Left lung (tissue), 10 donors: ENCODE results near the gene CCDC198. TPM values are rescaled to one million over a fixed set of nuclear protein-coding genes. Genes with fewer than 3 reads are reported as not detected.
A peak's percentile ranks its signal among the peaks of the same experiment; 100 is the strongest.

Experiments
- ATAC-seq: fragments of 200-7000 bp; cut with Tn5 transposase; one replicate; pipeline ENCODE4 v1.9.1; 2020; ENCODE audit warnings: moderate library complexity
- DNase-seq, 4 donors: peaks; one replicate each; pipeline ENCODE4 v3.0.0-alpha.2; 2013 to 2020
- H3K27ac ChIP-seq, 2 donors: fragments of 200-600 bp; sonication (generic) in 1 of 2; one replicate each; pipeline versions ENCODE4 v1.5.0 to v1.8.0; 2020 to 2021
- H3K27me3 ChIP-seq, 2 donors: fragments of 200-600 bp; sonication (generic) in 1 of 2; one replicate each; pipeline versions ENCODE4 v1.5.0 to v1.8.0; 2020 to 2021
- H3K36me3 ChIP-seq, 2 donors: fragments of 200-600 bp; sonication (generic) in 1 of 2; one replicate each; pipeline versions ENCODE4 v1.5.0 to v1.8.0; 2020 to 2021
- H3K4me1 ChIP-seq, 2 donors: fragments of 200-600 bp; one replicate each; pipeline ENCODE4 v1.8.0; 2021
- H3K4me3 ChIP-seq, 2 donors: fragments of 200-600 bp; sonication (generic) in 1 of 2; one replicate each; pipeline versions ENCODE4 v1.5.0 to v1.8.0; 2020 to 2021; ENCODE audit warnings: mild to moderate bottlenecking in 1 of 2
- H3K9me3 ChIP-seq, 2 donors: fragments of 200-600 bp; sonication (generic) in 1 of 2; one replicate each; pipeline versions ENCODE4 v1.5.0 to v1.8.0; 2020 to 2021
- CTCF ChIP-seq, 2 donors: fragments of 200-600 bp; sonication (generic) in 1 of 2; IDR thresholded peaks; one replicate each; pipeline versions ENCODE4 v1.5.0 to v1.8.0; 2021; ENCODE audit warnings: antibody characterized with exemption in 2 of 2
- intact Hi-C, 2 donors: fragments of 100-400 bp; cut with DNase I; formaldehyde crosslinking; loops; one replicate each; pipeline versions ENCODE4 v1.11.2 to v1.14.2; 2022
- polyA plus RNA-seq, 6 donors: library from polyadenylated mRNA; unstranded; fragments of 120-200 nt; gene quantifications; one replicate each; pipeline ENCODE4 v1.2.1, GENCODE V29; 2013; ENCODE audit not compliant: insufficient read length in 6 of 6
- total RNA-seq, 2 donors: library from RNA; stranded (reverse); fragmentation: NEBNext Ultra II Directional; extraction: Animal tissue kit (Norgen Biotek cat#: 25700); gene quantifications; one replicate each; pipeline ENCODE4 v1.2.1, GENCODE V29; 2021
- donor health status: DM: no; HTN: yes; CAD: no.
- donor health status: DM: no; HTN: no; CAD: no.

CCDC198 gene
- total and polyA plus RNA-seq, 8 donors = 31.3 to 81.9 (median 52.9) TPM; not detected in 2

GRCh38 chr14:57487771-57488170 is 5.9 kb downstream of the CCDC198 start:
- no peak for DNase-seq
- ATAC-seq = peak; percentile 41
- intact Hi-C loops = no loop called here

GRCh38 chr14:57486767-57487379 is 6.8 kb downstream of the CCDC198 start:
- DNase-seq = peak in 2 of 4 donors; percentile 10 to 50
- peak; percentile 73 for ATAC-seq
- Histone ChIP-seq H3K27ac (no peak overlapping the region), H3K4me3 (no peak overlapping the region), H3K36me3 (no peaks in the 10 kb centered on the region), H3K4me1 (no peaks in the 10 kb centered on the region), H3K9me3 (no peaks in the 10 kb centered on the region), H3K27me3 (no peaks in the 10 kb centered on the region)
- intact Hi-C loops = no loop called here
- peak; percentile 35 to 54 for TF ChIP-seq CTCF (IDR thresholded peaks at IDR 0.05)

More at GRCh38 chr14:57487771-57488170, 5.9 kb downstream of the CCDC198 start:
- Histone ChIP-seq H3K36me3 (no peaks in the 10 kb centered on the region), H3K9me3 (no peaks in the 10 kb centered on the region), H3K27ac (no peak overlapping the region), H3K4me3 (no peak overlapping the region), H3K4me1 (no peaks in the 10 kb centered on the region), H3K27me3 (no peaks in the 10 kb centered on the region)
- no peak for TF ChIP-seq CTCF (IDR thresholded peaks at IDR 0.05)

GRCh38 chr14:57485635-57486034 is 8.0 kb downstream of the CCDC198 start:
- no peaks in the 10 kb centered on the region for H3K27me3 ChIP-seq
- no peak for ATAC-seq
- no peak overlapping the region for H3K4me3 ChIP-seq
- intact Hi-C loops = no loop called here
- H3K9me3 ChIP-seq = no peaks in the 10 kb centered on the region
- no peak overlapping the region for H3K27ac ChIP-seq
- no peaks in the 10 kb centered on the region for H3K36me3 ChIP-seq
- TF ChIP-seq CTCF (IDR thresholded peaks at IDR 0.05) = no peak
- no peaks in the 10 kb centered on the region for H3K4me1 ChIP-seq
- DNase-seq = no peak

GRCh38 chr14:57482120-57482519 is 11.5 kb downstream of the CCDC198 start:
- DNase-seq (no peak), ATAC-seq (no peak)
- Histone ChIP-seq H3K4me1 (no peaks in the 10 kb centered on the region), H3K36me3 (no peaks in the 10 kb centered on the region), H3K9me3 (no peaks in the 10 kb centered on the region), H3K27me3 (no peaks in the 10 kb centered on the region), H3K4me3 (no peak overlapping the region), H3K27ac (no peak overlapping the region)
- intact Hi-C loops = no loop called here
- TF ChIP-seq CTCF (IDR thresholded peaks at IDR 0.05) = no peak

- peak; percentile 19 for ATAC-seq
- Histone ChIP-seq H3K36me3 (no peaks in the 10 kb centered on the region), H3K4me3 (no peak overlapping the region), H3K27me3 (no peaks in the 10 kb centered on the region), H3K4me1 (no peaks in the 10 kb centered on the region), H3K27ac (no peak overlapping the region), H3K9me3 (no peaks in the 10 kb centered on the region)
- intact Hi-C loops = no loop called here
- no peak for TF ChIP-seq CTCF (IDR thresholded peaks at IDR 0.05)
- no peak for DNase-seq
Measured at GRCh38 chr14:57480051-57480450, 13.6 kb downstream of the CCDC198 start.
